ENCODE data around the gene LRRC56. TPM values are rescaled to one million over a fixed set of nuclear protein-coding genes. Genes with fewer than 3 reads are reported as not detected.

Gene LRRC56
- total and polyA plus RNA-seq, 9 of the 15 experiments (the other 6 are each of a cell fraction or from before 2014, with no cell fraction given) = 0.03 to 4.5 (median 1.0) TPM; not detected in 1

- TF ChIP-seq PRDM10 (IDR thresholded peaks at IDR 0.05; ENCODE audit: partially characterized antibody) (peak; percentile 91), ZC3H11A (IDR thresholded peaks at IDR 0.05; ENCODE audit: low read depth, low read length) (no peak), SP2 (IDR thresholded peaks at IDR 0.05; ENCODE audit: extremely low read depth, low read depth, low read length, poor library complexity, severe bottlenecking) (peak; percentile 39), TAF1 (IDR thresholded peaks at IDR 0.05; ENCODE audit: control insufficient read depth, extremely low read depth, insufficient read depth, low read length, severe bottlenecking) (peak; percentile 27), EZH2 (IDR thresholded peaks at IDR 0.05; ENCODE audit: borderline replicate concordance, low read depth, low read length) (no peak), ZNF551 (CRISPR knock-in tag; IDR thresholded peaks at IDR 0.05) (no peak), NCOA4 (IDR thresholded peaks at IDR 0.05; ENCODE audit: partially characterized antibody) (no peak), ZNF395 (CRISPR knock-in tag; IDR thresholded peaks at IDR 0.05) (no peak), ELF1 (tag; IDR thresholded peaks at IDR 0.05) (peak; percentile 73), HMGN3 (IDR thresholded peaks at IDR 0.05; ENCODE audit: borderline replicate concordance, extremely low read depth, insufficient read length, low read depth, low read length) (peak; percentile 46), NRF1 (conservative IDR thresholded peaks at IDR 0.05 in 1 of 2, IDR thresholded peaks at IDR 0.05 in 1 of 2) (peak; percentile 41 to 43; a peak in 2 of 4 replicates), FOS (IDR thresholded peaks at IDR 0.05; ENCODE audit: extremely low read depth, insufficient read length) (peak; percentile 75), ZNF274 (IDR thresholded peaks at IDR 0.05; ENCODE audit: borderline replicate concordance, low read depth, low read length) (no peak), BHLHE40 (IDR thresholded peaks at IDR 0.05; ENCODE audit: low read length) (peak; percentile 87)
- TF ChIP-seq, protein P1, sequence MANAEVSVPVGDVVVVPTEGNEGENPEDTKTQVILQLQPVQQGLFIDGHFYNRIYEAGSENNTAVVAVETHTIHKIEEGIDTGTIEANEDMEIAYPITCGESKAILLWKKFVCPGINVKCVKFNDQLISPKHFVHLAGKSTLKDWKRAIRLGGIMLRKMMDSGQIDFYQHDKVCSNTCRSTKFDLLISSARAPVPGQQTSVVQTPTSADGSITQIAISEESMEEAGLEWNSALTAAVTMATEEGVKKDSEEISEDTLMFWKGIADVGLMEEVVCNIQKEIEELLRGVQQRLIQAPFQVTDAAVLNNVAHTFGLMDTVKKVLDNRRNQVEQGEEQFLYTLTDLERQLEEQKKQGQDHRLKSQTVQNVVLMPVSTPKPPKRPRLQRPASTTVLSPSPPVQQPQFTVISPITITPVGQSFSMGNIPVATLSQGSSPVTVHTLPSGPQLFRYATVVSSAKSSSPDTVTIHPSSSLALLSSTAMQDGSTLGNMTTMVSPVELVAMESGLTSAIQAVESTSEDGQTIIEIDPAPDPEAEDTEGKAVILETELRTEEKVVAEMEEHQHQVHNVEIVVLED (CRISPR knock-in tag; IDR thresholded peaks at IDR 0.05) = peak; percentile 75
- TF ChIP-seq, protein P2, sequence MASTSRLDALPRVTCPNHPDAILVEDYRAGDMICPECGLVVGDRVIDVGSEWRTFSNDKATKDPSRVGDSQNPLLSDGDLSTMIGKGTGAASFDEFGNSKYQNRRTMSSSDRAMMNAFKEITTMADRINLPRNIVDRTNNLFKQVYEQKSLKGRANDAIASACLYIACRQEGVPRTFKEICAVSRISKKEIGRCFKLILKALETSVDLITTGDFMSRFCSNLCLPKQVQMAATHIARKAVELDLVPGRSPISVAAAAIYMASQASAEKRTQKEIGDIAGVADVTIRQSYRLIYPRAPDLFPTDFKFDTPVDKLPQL (IDR thresholded peaks at IDR 0.05; ENCODE audit: extremely low read depth, insufficient read length) = no peak
- TF ChIP-seq, protein P3, sequence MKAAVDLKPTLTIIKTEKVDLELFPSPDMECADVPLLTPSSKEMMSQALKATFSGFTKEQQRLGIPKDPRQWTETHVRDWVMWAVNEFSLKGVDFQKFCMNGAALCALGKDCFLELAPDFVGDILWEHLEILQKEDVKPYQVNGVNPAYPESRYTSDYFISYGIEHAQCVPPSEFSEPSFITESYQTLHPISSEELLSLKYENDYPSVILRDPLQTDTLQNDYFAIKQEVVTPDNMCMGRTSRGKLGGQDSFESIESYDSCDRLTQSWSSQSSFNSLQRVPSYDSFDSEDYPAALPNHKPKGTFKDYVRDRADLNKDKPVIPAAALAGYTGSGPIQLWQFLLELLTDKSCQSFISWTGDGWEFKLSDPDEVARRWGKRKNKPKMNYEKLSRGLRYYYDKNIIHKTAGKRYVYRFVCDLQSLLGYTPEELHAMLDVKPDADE (conservative IDR thresholded peaks at IDR 0.05; ENCODE audit: control insufficient read depth, low read depth, low read length) = peak; percentile 56; the same call in 1 of the 2 replicates
These were observed 31.2 kb downstream of the LRRC56 start (continued) for GRCh38 chr11:568306-569157.
